Measurements from ENCODE around the gene ELOA.
"Not testable (repeated sequence)": the region's sequence is repeated elsewhere in the genome, so short reads cannot be mapped to it uniquely, and the experiment has no call there.

ELOA gene

GRCh38 chr1:23787701-23788100 is 44.4 kb downstream of the ELOA start:
- DNase-seq, result no peak

GRCh38 chr1:23788695-23789094 is 45.4 kb downstream of the ELOA start:
- DNase-seq, result no peak

GRCh38 chr1:23790696-23791515 is 47.6 kb downstream of the ELOA start, which contains the start of gene LYPLA2:
Gene LYPLA2 (plus strand): TSS chr1:23791145. CDS start chr1:23792683, 1,538 bp downstream.
- DNase-seq, result peak; percentile 68

- DNase-seq, result no peak
Measured at GRCh38 chr1:23791516-23792047, 48.3 kb downstream of the ELOA start.

GRCh38 chr1:23792151-23792945 is 49.1 kb downstream of the ELOA start:
- DNase-seq, result no peak

DNA sequence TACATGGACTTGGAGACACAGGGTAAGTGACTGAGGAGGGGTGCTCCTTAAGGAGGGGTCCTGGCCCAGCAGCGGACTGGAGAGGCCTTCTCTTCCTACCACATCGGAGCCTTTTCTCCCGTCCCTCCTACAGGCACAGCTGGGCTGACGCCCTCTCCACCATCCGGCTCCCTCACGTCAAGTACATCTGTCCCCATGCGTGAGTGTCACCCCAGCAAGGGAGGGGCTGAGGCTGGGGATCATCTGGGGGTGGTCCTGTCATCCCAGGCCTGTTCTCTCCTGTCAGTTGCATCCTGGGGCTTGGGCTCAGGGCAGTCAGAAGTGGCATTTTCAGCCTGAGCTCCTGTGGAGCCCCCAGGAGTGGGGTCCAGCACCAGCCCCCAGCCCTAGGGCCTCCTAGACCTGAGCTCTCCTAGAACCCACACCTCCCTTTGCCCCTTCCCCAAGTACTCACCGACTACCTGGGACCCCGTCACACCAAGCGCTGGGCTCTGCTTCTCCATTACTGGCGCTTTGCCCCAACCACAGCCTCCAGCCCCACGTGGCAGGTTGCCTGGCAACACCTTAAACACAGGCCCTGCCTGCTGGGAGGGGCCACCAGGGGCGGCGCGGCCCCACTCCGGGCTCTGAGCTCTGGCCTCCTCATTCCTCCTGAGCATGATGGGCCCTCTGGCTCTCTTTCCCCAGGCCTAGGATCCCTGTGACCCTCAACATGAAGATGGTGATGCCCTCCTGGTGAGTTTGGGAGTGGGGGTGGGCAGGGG is 49.9 kb downstream of the ELOA start:
- DNase-seq, result no peak

- no peak for DNase-seq
Measured at GRCh38 chr1:23793861-23794731, 50.8 kb downstream of the ELOA start.

DNA sequence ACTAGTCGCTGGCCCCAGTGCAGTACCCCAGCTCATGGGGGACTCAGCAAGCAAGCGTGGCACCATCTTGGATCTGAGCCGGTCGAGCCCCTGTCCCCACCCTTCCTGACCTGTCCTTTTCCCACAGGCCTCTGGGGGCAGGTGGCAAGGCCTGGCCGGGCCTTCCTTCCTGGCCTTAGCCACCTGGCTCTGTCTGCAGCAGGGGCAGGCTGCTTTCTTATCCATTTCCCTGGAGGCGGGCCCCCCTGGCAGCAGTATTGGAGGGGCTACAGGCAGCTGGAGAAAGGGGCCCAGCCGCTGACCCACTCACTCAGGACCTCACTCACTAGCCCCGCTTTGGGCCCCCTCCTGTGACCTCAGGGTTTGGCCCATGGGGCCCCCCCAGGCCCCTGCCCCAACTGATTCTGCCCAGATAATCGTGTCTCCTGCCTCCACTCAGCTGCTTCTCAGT is 51.5 kb downstream of the ELOA start:
- DNase-seq, result not testable (repeated sequence)

GRCh38 chr1:23795676-23796465 is 52.6 kb downstream of the ELOA start:
- DNase-seq, result no peak

GRCh38 chr1:23796466-23797271 is 53.4 kb downstream of the ELOA start:
- DNase-seq, result no peak

- DNase-seq, result no peak
Measured at GRCh38 chr1:23797478-23798448, 54.5 kb downstream of the ELOA start.

GRCh38 chr1:23798662-23799142 is 55.4 kb downstream of the ELOA start:
- no peak for DNase-seq

GRCh38 chr1:23799255-23799569 is 55.9 kb downstream of the ELOA start:
- DNase-seq, result no peak

DNA sequence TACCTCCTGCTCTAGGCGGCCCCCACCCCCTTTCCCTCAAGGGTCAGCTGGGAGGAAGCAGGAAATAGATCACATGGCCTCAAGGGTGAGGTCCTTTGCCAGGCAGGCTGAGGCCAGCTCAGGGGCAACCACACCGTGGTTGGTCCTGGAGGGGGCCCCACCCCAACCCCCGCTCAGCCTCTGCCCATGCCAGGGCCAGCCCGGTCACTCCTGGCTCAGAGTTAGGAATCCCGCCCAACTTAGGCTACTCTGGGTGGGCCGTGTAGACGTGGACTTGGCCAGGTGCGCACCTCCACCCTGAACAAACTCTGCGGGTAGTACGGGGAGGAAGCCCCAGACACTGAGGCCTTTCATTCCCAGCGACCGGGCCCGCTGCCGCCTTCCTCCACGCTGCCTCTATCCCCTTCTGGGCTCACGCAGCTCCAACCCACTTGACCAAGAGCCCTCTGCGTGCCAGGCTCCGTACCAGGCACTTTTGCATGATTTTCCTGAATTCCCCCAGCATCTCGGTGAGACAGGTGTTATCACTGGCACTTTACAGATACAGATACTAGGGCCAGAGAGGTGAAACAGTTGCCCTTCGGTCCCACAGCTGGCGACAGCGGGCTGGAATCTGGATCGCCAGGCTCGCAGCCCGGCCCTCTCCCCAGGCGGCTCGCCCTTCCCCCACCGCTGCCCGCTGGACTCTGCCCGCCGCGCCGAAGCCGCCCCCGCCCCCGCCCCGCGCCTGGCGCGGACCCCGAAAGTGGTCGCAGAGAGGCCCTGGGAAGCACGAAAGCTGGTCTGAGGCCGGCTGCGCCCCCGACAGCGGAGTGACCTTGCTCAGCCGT is 56.5 kb downstream of the ELOA start:
- DNase-seq, result no peak

DNA sequence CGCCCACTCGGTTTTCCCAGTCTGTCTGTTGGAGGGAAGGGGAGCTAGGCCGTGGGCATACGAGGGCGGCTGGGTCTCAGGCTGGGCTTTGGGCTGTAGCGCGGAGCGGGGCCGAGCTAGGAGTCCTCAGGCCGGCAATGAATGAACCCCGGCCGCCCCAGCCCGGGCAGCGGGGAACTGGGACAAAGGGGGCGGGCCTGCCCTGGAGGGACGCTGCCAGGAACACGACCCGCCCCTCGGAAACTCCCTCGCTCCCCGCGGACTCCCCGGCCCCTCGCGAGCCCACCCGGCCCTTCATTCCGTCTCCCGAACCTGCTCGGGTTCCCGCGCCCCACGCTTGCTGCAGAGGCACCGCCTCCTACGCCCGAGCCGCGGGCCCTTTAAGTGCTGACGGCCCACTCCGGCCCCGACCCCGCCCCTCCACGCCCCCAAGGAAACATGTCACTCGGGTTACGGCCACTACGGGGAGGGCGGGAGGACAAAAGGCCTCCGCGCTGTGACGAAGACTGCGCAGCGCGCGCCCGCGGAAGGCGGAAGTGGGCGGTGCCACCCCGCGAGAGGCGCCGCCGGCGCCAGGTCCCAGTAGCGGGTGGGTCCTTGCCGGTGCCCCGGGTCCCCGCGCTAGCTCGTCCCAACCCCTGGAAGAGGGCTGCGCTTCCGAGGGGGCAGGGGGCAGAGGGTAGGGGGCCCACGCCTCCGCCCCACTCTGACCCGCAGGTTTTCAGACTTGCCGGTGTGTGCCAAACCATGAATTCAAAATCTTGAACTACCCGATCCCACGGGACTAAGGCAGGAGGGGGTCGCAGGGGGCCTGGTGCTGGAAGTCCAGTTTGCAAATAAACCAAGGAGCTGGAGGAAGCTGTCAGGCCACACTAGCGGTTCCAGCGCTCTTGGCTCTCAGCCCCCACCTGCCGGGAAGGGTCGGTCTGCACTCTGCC is 57.4 kb downstream of the ELOA start, which contains the start of gene GALE:
Gene GALE (minus strand): TSS at position 355 of the 938 bp plus-strand sequence. CDS start 1,747 bp downstream, outside the sequence.
- DNase-seq, result peak; percentile 83

DNA sequence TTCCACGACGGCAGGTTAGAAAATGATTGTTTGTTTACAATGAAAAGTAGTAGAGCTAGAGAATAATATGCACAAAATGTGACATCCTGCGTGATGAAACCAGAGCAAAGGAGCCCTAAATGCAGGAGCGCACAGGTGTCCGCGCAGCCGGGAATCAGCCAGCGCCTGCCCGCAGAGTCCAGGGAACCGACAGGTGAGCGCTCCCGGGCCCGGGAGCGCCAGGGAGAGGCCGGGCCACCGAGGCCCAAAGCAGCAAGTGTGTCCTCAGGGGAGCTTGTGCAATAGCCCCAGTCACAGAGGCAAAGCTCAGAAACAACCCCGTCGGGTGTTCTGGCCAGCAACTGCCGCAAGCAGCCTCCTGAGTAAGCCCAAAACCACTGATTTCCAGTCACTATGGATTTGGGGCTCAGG is 58.1 kb downstream of the ELOA start:
- DNase-seq, result no peak

DNA sequence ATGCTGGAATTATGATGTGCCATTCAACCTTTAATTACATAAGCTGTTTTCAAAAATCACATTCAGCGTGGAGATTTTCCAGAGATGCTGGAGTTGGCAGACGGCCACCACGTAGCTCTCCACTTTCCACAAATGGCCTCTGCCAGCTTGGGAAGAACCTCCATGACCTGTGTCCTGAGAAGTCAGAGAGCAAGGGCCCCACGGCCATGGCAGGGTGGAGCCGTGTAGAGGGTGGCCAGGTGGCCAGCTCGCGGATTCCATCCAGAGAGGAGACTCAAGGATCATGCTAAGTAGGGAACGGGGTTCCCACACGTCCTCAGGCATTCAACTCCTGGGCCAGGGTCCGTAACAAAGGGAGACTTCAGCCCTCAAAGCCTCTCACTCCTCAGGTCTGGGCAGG is 58.6 kb downstream of the ELOA start:
- no peak for DNase-seq

All from NCI-H1048 (cell line).